Esophagus squamous epithelium (tissue), 5 donors: ENCODE data around the gene FOXP1. TPM values are rescaled to one million over a fixed set of nuclear protein-coding genes. Genes with fewer than 3 reads are reported as not detected.

Experiments used
- DNase-seq: peaks from one replicate; lab custom pipeline; 2025; lab: John Stamatoyannopoulos, UW
- H3K27ac ChIP-seq, 4 donors: fragments of 200-600 bp; sonication (generic); one replicate each; pipeline ENCODE4 v1.5.1; 2016 to 2019; ENCODE audit warnings: mild to moderate bottlenecking in 1 of 4
- H3K27me3 ChIP-seq, 4 donors: fragments of 200-600 bp; sonication (generic); 1 replicate in 3 of 4; 2 replicates in 1 of 4; pipeline versions ENCODE4 v1.5.1 to v1.6.0; 2017 to 2021; ENCODE audit warnings: antibody characterized with exemption in 1 of 4
- H3K36me3 ChIP-seq, 3 donors: fragments of 200-600 bp; sonication (generic); one replicate each; pipeline ENCODE4 v1.5.1; 2016 to 2019
- H3K4me1 ChIP-seq, 3 donors: fragments of 200-600 bp; sonication (generic); one replicate each; pipeline ENCODE4 v1.5.1; 2017 to 2019
- H3K4me3 ChIP-seq, 4 donors: fragments of 200-600 bp; sonication (generic); 1 replicate in 3 of 4; 2 replicates in 1 of 4; pipeline ENCODE4 v1.5.1; 2016 to 2019; ENCODE audit warnings: mild to moderate bottlenecking in 2 of 4, moderate library complexity in 1 of 4
- H3K9me3 ChIP-seq, 3 donors: fragments of 200-600 bp; sonication (generic); one replicate each; pipeline ENCODE4 v1.5.1; 2016 to 2019
- CTCF ChIP-seq, 6 experiments: fragments of 450-650 bp in 4 of 6; fragments of 200-600 bp in 2 of 6; sonication (generic) in 2 of 6; IDR thresholded peaks; one replicate each; pipeline ENCODE4 v1.5.1; 2016 to 2019; ENCODE audit warnings: antibody characterized with exemption in 6 of 6, mild to moderate bottlenecking in 4 of 6, moderate library complexity in 4 of 6
- POLR2A ChIP-seq, 4 donors: fragments of 450-650 bp; IDR thresholded peaks; one replicate each; pipeline ENCODE4 v1.6.1; 2017; ENCODE audit warnings: antibody characterized with exemption in 4 of 4, mild to moderate bottlenecking in 4 of 4, moderate library complexity in 3 of 4
- WGBS, 2 donors: methylation state at CpG; one replicate each; pipeline ENCODE4 v1.1.5; 2018; 5-methylcytosine and 5-hydroxymethylcytosine counted together
- intact Hi-C: fragments of 100-400 bp; cut with DNase I; formaldehyde crosslinking; loops from one replicate; pipeline ENCODE4 v1.15.0; 2022
- total RNA-seq, 4 donors: library from RNA; depleted of rRNA; stranded (reverse); fragments of >200 nt; gene quantifications; one replicate each; pipeline ENCODE4 v1.1.0, GENCODE V29; 2016
- donor health status: DM: yes; HTN: yes; CAD: no.

FOXP1 gene
- total RNA-seq, 4 donors from 2014 or later = 49.1 to 124 (median 61.1) TPM

- intact Hi-C loops = no loop called here
- Histone ChIP-seq H3K27ac (no peak overlapping the region), H3K4me1 (peaks cover 0 to 5% (median 0%) of the 10 kb centered on the region in 3 donors), H3K27me3 (no peaks in the 10 kb centered on the region), H3K4me3 (no peak overlapping the region), H3K9me3 (no peaks in the 10 kb centered on the region), H3K36me3 (no peaks in the 10 kb centered on the region)
- DNase-seq = no peak
- no peak for TF ChIP-seq POLR2A (IDR thresholded peaks at IDR 0.05)
- no peak for TF ChIP-seq CTCF (IDR thresholded peaks at IDR 0.05)
Observed at GRCh38 chr3:71625676-71626075, 42.1 kb upstream of the FOXP1 start.

GRCh38 chr3:71621825-71622537, 38.5 kb upstream of the FOXP1 start:
- no peak for DNase-seq
- Histone ChIP-seq H3K4me3 (no peak overlapping the region), H3K36me3 (no peaks in the 10 kb centered on the region), H3K9me3 (no peaks in the 10 kb centered on the region), H3K4me1 (no peaks in the 10 kb centered on the region), H3K27ac (no peak overlapping the region), H3K27me3 (no peaks in the 10 kb centered on the region)
- WGBS, 2 donors = 76 to 93% methylated on average over 9 of the region's 9 CpGs
- intact Hi-C loops = no loop called here
- no peak for TF ChIP-seq POLR2A (IDR thresholded peaks at IDR 0.05)
- TF ChIP-seq CTCF (IDR thresholded peaks at IDR 0.05) = no peak

- no peaks in the 10 kb centered on the region for H3K27me3 ChIP-seq
Observed at GRCh38 chr3:71618538-71618937, 35.0 kb upstream of the FOXP1 start.

DNA sequence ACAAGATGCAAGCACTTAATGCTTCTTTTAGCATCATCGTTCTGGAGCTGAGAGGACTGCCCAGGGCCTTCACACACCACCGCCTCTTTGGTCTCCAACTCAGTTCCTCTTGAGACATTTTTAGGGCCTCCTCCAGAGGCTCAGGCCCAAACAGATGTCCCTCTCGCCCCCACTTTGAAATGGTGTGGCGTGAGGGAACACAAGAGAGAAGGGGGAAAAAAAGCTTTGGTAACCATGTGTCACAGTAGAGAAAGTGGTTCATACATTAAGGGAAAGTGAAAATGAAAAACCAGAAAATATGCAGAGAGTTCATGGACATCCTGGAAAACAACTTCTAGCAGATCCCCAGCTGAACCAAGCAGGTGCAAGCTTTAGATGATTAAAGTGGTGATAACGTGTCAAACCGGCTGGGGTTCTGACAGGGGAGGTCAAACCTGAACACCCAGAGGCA, 33.1 kb upstream of the FOXP1 start:
- Histone ChIP-seq H3K27me3 (no peaks in the 10 kb centered on the region), H3K27ac (no peak overlapping the region), H3K9me3 (no peaks in the 10 kb centered on the region), H3K36me3 (no peaks in the 10 kb centered on the region), H3K4me3 (no peak overlapping the region), H3K4me1 (peaks cover 0 to 8% (median 0%) of the 10 kb centered on the region in 3 donors)
- intact Hi-C loops = no loop called here
- 80 to 81% methylated on average over 5 of the region's 6 CpGs for WGBS, 2 donors
- DNase-seq = no peak
- TF ChIP-seq POLR2A (IDR thresholded peaks at IDR 0.05) = no peak
- no peak for TF ChIP-seq CTCF (IDR thresholded peaks at IDR 0.05)

More at GRCh38 chr3:71618538-71618937, 35.0 kb upstream of the FOXP1 start:
- no peak for DNase-seq
- H3K4me1 ChIP-seq = peaks cover 0 to 8% (median 0%) of the 10 kb centered on the region in 3 donors
- WGBS, 2 donors = 84 to 88% methylated on average over 5 to 6 of the region's 6 CpGs
- H3K27ac ChIP-seq = no peak overlapping the region
- H3K36me3 ChIP-seq = no peaks in the 10 kb centered on the region
- TF ChIP-seq CTCF (IDR thresholded peaks at IDR 0.05) (no peak), POLR2A (IDR thresholded peaks at IDR 0.05) (no peak)
- H3K4me3 ChIP-seq = no peak overlapping the region
- intact Hi-C loops = no loop called here
- no peaks in the 10 kb centered on the region for H3K9me3 ChIP-seq

GRCh38 chr3:71614869-71615268, 31.3 kb upstream of the FOXP1 start:
- Histone ChIP-seq H3K36me3 (no peaks in the 10 kb centered on the region), H3K9me3 (no peaks in the 10 kb centered on the region), H3K27me3 (no peaks in the 10 kb centered on the region), H3K4me3 (no peak overlapping the region), H3K27ac (no peak overlapping the region), H3K4me1 (peaks cover 0 to 8% (median 0%) of the 10 kb centered on the region in 3 donors)
- no peak for DNase-seq
- WGBS, 2 donors = 48 to 69% methylated on average over 3 of the region's 3 CpGs
- intact Hi-C loops = no loop called here
- TF ChIP-seq POLR2A (IDR thresholded peaks at IDR 0.05) = no peak
- no peak for TF ChIP-seq CTCF (IDR thresholded peaks at IDR 0.05)
